Cerebellar cortex (tissue), 1 donor: ENCODE measurements around the gene POLR2E.
"Not testable (repeated sequence)": the region's sequence is repeated elsewhere in the genome, so short reads cannot be mapped to it uniquely, and the experiment has no call there.

Source experiments
- DNase-seq: peaks from one replicate; pipeline ENCODE4 v3.0.0-alpha.2; 2015; ENCODE audit warnings: low spot score

The POLR2E gene

DNA sequence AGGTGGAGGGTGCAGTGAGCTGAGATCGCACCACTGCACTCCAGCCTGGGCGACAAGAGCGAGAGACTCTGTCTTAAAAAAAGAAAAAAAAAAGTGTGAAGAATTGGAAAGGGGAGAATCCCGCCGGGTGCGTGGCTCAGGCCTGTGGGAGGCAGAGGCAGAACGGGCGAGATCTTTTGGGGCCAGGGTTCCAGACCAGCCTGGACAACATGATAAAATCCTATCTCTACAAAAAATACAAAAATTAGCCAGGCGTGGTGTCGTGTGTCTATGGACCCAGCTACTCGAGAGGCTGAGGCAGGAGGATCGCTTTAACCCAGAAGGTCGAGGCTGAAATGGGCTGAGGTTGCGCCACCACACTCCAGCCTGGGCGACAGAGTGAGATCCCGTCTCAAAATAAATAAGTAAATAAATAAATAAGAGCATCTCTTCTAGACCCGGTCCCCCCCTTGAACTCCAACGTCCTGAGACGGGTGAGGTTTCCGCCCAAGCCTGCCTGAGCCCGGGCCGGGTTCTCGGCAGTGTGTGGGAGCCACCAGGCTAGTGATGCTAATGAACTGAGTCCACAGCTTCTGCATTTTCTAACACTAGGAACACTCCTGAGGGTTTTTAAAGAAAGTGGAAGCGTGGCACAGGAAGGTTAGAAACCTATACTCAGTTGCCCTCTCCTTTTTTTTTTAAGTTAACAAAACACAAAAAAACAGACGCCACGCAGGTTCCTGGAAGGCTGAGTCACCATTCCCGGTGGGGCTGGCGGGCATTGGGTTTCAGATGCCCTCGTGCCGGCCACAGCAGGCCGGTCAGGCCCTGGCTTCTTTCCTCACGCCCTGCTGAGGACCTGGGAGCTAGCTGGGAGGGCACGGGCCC lies 30.7 kb upstream of the POLR2E start:
- DNase-seq: no peak

DNA sequence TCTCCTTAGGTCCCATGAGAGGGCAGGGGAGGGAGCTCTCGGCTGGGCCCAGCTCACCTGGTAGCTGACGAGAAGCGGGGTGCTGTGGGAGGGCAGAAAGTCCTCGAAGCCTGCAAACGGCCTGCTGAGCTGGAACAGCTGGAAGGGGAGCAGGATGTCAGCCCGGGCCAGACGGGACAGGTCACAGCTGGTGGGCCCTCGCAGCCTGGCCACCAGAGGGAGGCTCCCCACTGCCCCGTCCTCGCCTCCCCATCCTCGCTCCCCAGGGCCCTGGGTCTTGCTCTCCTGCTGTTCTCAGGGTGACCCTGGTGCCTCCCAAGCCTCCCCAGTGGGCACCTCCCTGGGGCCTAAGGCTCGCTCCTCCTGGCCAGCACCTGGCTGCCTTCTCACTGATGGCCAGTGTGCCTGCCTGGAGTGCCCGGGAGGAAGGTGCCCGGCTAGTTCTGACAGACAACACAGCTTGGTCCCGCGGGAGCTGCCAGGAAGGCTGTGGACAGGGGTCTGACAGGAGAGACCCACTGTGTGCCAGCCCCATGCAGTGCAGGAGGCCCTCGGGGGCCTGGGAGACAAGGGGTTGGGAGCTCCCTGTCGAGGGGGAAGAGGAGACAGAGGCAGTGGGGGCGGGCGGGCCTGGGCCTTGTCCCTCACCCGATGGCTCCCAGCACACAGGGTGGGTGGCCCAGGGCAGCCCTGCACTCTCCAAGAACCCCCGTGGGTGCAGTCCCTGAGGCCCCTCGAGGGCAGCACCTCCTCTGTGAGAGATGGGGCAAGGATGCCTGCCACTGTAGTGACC lies 28.9 kb upstream of the POLR2E start:
- no peak for DNase-seq

DNA sequence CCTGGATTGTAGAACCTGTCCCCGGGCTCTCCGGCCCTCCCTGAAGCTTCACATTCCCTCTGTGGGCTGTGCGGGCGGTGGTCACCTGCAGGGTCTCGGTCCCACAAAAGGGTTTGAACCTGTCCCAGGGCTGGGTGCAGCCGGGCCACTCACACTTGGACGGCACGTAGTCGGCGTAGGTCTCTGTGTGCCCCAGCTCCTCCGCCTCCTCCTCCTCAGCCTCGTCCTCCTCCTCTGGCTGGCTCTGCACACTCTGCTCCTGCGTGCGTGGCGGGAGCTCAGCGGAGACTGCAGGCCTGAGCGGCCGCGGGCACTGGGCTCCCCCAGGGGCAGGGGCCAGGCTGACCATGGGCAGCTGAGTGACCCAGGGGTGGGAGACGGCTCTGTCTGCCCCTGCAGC lies 28.2 kb upstream of the POLR2E start:
- no peak for DNase-seq

DNA sequence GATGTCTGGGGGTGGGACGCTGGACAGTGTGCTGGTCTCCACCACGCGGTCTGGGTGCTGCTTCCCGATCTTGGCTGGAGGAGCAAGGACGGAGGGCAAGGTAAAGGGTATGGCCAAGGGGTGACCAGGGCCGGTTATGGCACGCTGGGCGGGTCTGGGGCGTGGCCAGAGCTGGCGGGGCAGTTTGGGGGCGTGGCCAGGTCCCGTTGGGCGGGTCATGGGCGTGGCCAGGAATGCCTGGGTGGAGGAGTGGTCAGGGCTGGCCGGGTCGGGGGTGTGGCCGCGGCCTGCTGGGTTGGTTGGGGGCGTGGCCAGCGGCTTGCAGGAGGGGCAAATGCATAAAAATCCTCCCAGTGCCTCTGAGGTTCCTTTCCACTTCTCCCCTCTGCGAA lies 27.8 kb upstream of the POLR2E start:
- DNase-seq: no peak

DNA sequence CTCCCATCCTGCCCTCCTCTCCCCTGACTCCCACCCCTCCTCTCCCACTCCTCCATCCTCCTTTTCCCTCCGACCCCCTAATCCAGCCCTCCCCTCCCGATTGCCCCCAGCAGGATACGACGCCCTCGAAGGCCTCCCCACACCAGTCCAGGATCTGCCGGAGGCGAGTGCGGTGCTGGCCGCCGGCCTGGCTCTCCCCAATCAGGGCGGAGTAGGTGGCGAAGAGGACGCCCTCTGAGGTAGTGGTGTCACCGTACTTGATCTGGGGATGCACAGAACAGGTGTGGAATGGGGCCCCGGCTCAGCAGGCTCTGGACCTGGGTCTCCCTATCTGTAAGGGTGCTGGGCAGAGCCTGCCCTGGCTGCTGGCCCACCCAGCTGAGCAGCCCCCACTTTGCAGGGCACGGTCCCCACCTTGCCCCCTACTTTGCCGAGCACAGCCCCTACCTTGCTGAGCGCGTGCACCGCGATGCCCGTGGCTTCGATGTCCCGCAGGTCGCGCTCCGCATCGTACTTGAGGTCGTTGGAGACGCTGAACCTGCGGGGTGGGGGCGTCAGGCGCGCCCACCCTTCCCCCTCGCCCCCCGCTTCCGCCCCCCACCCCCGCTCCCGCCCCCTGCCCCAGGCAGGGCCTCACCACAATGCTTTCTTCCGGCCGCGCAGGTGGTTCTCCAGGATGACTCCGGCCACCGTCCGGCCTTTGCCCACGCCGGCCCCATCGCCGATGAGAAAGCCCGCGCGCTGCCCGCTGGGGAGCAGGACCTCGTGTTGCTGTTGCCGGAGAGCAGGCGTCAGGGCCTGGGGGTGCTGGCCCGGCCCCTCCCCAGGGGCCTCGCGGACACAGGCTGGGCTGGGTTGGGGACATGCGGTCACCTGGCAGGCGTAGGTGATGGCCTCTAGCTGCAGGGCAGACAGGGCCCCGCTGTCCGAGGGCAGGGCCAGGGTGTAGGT lies 27.1 kb upstream of the POLR2E start:
- DNase-seq: no peak

DNA sequence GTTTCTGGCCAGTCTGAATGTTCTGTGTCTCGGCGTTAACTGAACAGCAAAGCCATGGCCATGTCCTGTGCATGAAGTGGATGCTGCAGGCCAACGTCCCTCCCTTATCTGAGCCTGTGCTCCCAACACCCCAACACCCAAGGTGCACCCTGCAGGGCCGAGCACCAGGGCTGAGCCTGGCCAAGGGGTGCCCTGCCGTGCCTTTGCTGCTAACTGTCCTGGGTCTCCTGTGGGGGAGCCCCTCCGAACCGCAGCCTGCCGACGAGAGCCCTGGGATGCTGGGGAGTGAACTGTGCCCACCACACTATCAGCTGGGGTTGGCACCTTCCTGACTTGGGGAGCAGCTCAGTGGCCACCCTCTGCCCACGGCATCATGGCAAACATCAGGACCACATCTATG lies 26.2 kb upstream of the POLR2E start:
- no peak for DNase-seq

DNA sequence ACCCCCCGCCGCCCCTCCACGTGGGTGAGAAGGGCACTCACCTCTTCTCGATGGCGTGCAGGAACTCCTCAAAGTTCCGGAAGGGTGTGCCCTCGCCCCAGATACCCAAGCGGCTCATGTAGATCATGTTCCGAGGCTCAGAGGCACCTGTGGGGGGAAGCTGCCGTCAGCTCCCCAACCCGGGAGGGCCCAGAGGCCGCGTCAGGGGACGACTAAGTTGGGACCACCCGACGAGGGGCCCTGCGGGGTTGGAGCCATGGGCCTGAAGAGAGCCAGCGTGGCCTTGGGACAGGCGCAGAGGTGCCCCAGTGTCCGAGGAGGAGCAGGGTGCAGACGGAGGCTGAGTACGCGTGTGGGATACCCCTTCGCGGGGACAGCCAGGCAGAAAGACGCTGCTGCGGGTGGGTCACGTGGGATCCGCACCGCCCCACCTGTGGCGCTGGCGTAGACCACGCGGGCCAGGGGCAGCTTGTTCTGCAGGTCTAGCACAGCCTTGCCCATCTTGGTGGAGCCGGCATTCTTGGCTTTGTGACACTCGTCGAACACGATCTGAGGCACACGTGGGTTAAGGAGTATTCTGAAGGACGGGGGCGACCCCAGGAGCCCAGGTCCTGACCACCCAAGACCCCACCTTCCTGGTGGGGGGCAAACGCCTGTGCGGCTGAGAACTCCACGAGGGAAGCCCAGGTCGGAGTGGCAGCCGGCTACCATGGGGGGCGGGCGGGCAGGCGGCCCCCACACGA lies 24.5 kb upstream of the POLR2E start:
- DNase-seq: no peak

DNA sequence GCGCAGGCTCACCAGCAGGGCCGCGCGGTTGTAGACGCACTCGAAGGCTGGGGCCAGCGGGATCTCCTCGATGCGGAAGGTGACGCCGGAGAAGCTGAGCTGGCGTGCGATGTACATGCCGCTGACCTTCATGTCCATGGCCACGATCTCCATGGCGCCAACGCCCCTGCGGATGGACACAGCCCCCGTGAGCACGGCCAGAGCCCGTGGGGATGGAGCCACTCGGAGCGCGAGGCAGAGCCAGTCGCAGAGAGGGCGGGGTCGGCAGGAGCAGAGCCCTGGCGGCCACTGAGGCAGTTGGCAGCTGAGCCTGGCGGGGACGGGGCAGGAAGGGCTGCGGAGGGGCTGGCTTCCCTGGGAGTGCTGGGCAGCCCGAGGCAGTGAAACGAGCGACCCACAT lies 23.8 kb upstream of the POLR2E start:
- no peak for DNase-seq

DNA sequence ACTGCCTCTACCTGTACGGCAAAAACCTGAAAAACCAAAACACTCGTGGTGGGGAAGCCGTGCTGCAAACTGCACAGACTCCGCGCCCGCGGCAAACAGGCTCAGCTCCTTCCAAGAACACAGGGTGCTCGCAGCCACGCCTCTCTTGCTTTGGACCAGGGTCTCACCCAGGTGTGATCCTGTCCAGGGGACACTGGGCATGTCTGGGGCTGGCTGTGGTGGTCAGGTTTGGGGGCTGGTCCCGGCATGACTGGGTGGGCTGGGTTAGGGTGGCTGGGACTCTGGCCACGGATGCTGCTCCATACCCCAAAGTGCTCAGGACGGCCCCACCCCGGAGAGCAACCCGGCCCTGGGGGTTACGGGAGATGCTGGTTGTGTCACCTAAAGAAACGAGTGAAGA lies 22.5 kb upstream of the POLR2E start:
- DNase-seq: no peak

DNA sequence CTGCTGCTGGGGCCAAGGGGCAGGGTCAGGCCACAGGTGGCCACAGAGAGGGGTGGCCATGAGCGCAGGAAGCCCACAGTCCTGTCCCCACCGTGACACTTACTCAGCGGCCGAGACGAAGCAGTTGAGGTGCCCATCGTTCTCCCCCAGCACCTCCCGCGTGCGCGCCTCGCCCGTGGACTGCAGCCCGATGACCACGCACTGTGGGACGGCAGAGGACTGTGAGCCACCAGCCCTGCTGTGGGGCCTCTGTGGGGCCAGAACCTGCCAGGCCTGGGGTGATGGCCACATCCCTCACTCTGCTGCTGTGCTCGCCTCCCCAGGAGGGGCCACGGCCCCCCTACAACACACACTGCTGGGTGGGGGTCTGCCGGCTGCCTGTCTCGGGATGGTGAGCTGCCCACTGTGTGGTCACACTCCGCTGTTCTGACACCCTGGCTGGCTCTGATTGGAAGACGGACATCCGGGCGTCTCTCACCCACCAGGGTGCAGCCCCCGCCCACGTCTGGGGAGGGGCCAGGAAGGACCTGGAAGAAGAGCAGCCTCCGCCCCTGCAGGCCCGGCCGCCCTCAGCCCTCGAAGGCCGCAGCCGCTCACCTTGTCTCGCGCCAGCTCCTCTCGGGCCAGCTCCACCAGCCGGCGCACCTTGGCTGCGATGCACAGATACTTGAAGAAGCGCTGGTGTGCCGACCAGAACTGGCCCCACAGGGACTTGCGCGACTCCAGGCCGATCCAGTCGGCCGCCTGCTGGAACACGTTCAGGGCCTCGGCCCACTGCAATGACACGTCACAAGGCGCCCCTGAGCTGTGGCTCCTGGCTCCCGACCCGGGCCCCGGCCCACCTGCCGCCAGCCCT lies 21.8 kb upstream of the POLR2E start:
- no peak for DNase-seq

DNA sequence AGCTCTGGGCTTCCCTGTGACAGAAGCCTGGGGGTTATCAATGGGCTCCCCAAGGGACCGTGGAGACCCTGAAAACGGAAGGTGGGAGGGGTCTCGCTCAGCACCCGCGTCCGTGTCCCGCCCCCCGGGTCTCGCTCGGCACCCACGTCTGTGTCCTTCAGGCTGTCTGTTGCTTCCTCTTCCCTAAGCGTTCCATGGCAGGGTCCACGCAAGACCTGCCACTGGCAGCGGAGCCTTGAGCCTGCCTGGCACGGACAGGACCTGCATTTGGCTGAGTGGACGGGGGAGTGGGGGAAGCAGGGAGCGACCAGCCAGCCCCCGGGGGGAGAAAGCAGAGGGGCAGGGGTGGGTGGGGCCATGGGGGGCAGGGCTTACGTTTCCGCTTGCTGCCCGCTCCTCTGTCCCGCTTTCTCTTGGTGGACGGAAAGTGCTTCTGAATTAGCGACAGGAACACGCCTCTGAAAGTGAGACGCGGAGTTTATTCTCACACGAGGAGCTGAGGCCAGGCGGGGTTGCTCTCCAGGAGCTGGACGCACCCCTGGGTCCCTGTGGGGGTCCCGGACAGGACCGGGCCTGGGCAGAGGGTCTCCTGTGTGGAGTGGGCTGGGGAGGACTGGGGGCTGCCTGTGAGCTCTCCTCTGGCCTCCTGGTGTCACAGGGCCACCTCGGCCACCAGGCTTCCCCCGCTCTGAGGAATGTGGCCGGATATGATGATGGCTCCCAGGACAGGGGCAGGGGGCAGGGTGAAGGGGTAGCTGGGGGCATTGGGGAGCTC lies 20.7 kb upstream of the POLR2E start:
- no peak for DNase-seq

DNA sequence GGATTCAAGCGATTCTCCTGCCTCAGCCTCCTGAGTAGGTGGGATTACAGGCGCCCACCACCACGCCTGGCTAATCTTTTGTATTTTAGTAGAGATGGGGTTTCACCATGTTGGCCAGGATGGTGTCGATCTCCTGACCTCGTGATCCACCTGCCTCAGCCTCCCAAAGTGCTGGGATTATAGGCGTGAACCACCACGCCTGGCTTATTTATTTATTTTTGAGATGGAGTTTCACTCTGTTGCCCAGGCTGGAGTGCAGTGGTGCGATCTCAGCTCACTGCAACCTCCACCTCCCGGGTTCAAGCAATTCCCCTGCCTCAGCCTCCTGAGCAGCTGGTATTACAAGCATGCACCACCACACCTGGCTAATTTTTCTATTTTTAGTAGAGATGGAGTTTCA lies 19.6 kb upstream of the POLR2E start:
- not testable (repeated sequence) for DNase-seq

DNA sequence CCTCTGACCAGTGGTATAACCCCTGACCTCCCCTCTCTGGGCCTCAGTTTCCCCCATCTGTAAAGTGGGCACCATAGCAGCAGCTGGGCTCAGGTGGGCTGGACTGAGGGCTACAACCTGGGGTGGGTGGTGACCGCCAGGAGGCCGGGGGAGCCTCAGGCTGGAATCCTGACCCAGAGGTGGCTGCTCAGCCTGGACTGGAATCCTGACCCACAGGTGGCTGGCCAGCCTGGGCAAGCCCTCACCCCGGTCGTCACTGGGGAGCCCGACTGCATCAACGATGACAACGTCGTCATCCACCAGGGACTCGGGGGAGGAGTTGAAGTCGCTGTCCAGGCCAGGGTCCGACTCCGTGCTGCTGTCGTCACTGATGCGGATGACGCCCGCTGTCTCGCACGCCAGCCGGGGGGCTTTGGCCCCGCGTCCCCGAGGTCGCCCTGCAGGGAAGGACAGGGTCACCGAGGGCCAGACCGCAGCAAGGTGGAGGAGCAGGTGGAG lies 18.9 kb upstream of the POLR2E start:
- no peak for DNase-seq

DNA sequence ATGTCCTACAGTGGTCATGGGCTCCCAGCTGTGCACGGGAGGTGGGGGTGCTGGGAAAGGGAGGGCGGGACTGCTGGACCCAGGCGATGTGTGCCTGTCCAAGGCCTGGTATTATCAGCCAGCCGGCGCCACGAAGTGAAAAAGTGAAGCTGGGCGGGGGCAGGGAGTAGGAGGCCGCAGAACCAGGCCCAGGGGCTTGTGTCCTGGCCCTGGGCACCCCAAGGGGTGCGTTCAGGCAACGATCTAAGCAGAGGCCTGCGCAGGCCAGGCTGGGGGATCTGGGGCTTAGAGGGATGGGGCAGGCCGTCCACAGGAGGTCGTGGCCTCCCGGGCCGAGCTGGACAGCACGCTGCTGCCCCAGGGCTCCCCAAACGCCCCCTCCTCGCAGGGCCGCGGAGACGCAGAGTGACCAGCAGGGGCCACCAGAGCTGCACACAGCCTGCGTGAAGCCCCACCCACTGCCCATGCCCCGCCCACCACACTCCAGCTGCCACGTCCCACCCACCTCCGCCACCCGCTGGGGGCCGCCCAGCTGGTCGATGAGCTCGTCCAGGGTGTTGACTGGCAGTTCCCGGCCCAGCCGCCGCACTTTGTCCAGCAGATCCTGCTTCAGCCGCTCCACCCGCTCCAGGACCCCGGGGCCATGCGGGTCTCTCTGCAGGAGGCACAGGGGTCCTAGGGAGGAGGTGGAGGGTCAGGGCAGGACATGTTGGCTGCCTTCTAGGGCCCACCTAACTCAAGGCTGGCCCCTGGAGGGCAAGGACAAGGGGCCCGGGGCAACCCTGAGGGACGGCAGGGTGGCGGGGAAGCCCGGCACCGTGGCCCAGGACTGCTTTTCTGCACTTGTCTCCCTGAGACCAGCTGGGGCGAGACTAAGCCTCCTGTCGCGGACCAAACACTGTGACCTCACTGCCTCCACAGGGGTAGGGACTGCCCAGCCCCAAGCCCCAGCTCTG lies 18.1 kb upstream of the POLR2E start:
- DNase-seq: peak; percentile 58

DNA sequence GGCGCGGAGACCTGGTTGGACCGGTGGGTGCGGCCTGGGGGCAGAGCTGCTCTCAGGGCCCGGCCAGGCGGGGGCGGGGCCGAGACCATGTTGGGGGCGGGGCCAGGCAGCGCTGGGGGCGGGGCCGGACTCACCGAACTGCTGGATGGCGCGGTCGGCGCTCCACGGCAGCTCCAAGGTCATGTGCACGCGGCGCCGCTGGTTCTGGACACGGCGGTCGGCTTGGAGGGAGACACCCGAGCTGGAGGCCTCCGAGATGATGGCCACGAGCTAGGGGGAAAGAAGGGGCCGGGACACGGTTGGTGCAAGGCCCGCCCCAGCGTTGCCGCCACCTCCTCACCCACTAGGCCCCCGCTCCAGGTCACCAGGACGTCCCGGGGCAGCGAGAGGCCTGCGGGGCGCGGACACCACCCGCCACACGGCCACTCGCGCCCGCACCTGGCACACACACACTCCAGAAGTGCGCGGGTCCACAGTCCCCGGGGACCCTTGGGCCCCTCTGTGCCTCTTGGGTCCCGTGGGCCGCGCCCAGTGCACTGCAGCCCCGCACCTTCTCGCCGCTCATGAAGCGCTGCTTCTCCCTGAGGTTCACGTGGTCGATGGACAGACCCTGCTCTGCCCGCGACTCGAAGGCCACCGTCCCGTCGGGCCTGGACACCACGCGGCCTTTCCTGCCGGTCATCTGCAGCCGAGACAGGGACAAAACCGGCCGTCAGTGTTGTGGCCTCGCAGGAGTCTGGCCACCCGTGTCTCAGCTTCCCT lies 17.3 kb upstream of the POLR2E start:
- DNase-seq: no peak

DNA sequence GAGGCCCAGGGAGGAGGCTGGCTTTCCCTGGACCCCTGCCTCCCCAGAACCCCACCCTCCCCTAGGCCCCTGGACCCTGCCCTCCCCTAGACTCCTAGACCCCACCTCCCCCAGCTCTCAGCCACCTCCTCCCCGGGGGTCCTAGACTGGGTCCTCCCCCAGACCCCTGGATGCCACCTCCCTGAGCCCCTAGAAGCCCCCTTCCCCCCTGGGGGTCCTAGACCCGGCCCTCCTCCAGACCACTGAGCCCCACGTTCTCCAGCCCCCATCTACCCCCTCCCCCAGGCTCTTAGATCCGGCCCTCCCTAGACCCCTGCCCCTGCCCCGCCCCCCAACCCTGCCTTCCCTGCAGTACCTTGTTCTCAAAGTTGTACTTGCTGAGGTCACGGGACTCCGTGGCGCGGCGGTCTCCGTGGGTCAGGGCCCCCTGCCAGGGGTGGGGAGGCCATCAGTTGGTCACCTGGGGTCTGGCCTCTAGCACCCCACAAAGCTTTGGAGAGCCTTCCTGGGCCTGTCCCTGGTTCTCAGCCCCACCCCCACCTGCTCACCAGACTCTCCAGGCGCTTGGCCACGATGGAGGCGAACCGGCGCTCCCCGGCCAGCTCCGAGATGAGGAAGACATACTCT lies 16.6 kb upstream of the POLR2E start:
- DNase-seq: no peak
